Lower leg skin (tissue), 3 donors: ENCODE data around the gene DGCR2.

Experiments used
- POLR2A ChIP-seq, 2 donors: fragments of 450-650 bp; IDR thresholded peaks; one replicate each; pipeline ENCODE4 v1.6.1; 2016 to 2017; ENCODE audit warnings: antibody characterized with exemption in 2 of 2, mild to moderate bottlenecking in 1 of 2, moderate library complexity in 1 of 2
- TF ChIP-seq, protein P1 (sequence below), 3 donors: fragments of 450-650 bp; IDR thresholded peaks; one replicate each; pipeline ENCODE4 v1.5.1; 2016; ENCODE audit warnings: antibody characterized with exemption in 3 of 3, mild to moderate bottlenecking in 3 of 3, moderate library complexity in 2 of 3

- TF ChIP-seq, protein P1, sequence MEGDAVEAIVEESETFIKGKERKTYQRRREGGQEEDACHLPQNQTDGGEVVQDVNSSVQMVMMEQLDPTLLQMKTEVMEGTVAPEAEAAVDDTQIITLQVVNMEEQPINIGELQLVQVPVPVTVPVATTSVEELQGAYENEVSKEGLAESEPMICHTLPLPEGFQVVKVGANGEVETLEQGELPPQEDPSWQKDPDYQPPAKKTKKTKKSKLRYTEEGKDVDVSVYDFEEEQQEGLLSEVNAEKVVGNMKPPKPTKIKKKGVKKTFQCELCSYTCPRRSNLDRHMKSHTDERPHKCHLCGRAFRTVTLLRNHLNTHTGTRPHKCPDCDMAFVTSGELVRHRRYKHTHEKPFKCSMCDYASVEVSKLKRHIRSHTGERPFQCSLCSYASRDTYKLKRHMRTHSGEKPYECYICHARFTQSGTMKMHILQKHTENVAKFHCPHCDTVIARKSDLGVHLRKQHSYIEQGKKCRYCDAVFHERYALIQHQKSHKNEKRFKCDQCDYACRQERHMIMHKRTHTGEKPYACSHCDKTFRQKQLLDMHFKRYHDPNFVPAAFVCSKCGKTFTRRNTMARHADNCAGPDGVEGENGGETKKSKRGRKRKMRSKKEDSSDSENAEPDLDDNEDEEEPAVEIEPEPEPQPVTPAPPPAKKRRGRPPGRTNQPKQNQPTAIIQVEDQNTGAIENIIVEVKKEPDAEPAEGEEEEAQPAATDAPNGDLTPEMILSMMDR (IDR thresholded peaks at IDR 0.05) = no peak
- TF ChIP-seq POLR2A (IDR thresholded peaks at IDR 0.05) = no peak
Measured at GRCh38 chr22:19038728-19039447, 83.3 kb downstream of the DGCR2 start.
